SHP77 treated with DMSO at 0.1 percent for 48 hours (cell line): Measurements from ENCODE around the gene EIF2B5.
"Not testable (repeated sequence)": the region's sequence is repeated elsewhere in the genome, so short reads cannot be mapped to it uniquely, and the experiment has no call there.

ENCODE experiments used
- DNase-seq: peaks from one replicate; lab custom pipeline; 2025; lab: John Stamatoyannopoulos, UW

EIF2B5 gene

DNA sequence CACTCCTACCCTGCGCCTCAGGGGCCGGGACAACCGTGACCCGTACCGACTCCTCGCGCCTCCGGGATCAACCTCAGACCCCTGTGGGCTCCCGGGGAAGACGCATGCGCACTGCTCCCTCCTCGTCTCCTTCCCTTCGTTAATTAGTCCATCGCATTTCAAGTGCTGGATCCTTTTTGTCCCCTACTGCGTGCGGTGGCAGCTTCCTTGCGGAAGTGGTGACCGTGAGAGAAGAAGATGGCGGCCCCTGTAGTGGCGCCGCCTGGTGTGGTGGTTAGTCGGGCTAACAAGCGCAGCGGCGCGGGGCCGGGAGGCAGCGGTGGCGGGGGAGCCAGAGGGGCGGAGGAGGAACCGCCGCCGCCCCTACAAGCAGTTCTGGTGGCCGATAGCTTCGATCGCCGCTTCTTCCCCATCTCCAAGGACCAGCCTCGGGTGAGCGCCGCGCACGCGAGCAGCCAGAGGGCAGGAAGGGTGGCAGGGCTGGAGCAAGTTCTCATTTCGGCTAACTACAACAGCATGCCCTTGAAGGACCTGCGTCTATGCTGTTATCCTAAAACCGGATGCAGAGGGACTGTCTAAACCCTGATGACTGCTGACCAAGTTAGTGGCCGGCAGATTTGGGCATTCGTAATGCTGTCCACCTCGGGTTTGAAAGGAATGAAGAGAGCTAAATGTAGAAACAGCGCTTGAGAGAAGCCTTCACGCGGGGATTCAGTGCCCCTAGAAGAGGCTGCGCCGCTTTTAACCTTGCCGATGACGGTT, at the start of gene EIF2B5:
TSS of gene EIF2B5 (plus strand) at position 210 of the 762 bp plus-strand sequence. CDS start at position 238, 28 bp downstream.
- DNase-seq, result peak; percentile 86

DNA sequence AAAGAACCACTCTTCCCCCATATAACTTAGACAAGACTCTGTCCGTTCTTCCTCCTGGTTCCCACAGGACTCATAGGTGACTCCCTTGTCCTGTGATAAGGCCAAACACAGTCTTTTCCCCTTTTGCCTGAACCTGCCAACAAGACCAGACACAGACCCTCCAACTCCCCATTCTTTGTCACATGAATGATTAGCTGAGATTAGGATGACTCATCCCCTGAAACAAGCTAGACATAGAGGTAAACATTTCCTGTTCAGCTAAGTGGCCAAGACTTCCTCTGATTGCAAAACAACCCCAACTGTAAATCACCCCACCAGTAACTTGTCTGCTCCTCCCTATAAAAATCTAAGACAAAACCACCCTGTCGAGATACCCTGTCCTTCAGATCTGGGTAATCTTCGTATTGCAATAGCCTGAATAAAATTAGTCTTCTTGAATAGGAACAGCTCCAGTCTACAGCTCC, 49.7 kb upstream of the EIF2B5 start:
- DNase-seq, result no peak

DNA sequence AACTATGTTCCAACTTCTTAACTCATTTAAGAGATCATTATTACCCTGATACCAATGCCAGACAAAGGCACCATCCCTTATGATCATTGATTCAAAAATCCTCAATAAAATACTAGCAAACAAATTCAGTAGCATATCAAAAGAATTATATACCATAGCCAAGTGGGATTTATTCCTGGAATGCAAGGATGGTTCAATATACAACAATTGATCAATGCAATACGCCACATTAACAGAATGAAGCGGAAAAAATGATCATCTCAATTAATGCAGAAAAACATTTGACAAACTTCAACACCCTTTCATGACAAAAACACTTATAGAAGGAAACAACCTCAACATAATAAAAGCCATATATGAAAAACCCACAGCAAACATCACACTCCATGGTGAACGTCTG, 43.0 kb upstream of the EIF2B5 start:
- DNase-seq, result no peak

DNA sequence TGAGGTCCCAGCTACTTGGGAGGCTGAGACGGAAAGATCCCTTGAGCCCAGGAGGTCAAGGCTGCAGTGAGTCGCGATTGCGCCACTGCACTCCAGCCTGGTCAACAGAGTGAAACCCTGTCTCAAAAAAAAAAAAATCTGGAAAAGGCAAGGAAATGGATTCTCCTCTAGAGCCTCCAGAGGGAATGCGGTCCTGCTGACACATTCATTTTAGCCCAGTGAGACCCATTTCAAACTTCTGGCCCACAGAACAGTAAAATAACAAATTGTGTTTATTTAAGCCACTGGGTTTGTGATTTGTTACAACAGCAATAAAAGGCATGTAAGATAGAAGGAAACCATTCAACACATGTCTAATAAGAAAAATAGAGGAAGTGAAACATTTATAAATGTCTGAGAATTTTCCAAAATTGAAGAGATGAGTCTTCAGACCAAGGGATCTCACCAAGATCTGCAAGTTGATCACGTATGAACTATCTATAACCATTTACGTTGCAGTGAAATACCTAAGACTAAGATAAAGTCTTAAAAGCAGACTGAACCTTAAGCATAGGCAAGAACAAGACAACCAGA, 38.3 kb upstream of the EIF2B5 start, which contains the start of gene HTR3E:
TSS of gene HTR3E (plus strand) at position 254 of the 573 bp plus-strand sequence. CDS start 466 bp downstream, outside the sequence.
- no peak for DNase-seq

DNA sequence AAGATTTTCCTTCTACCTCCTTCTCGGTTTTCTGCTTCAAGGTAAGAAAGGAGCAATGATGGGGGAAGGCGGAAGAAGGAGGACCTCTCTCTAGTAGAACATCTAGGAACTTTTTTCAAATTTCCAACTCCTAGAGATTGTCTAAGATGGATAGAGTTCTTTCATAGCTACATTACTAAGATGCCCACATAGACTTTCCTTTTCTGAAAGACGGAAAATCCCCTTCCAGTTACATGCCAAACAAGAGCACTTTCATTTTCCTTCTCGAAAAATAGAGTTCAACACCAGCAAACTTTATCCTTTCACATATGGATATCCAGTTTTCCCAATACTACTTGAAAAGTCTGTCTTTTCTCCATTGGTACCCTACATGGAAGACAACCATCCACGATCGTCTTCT, 37.6 kb upstream of the EIF2B5 start:
- no peak for DNase-seq

DNA sequence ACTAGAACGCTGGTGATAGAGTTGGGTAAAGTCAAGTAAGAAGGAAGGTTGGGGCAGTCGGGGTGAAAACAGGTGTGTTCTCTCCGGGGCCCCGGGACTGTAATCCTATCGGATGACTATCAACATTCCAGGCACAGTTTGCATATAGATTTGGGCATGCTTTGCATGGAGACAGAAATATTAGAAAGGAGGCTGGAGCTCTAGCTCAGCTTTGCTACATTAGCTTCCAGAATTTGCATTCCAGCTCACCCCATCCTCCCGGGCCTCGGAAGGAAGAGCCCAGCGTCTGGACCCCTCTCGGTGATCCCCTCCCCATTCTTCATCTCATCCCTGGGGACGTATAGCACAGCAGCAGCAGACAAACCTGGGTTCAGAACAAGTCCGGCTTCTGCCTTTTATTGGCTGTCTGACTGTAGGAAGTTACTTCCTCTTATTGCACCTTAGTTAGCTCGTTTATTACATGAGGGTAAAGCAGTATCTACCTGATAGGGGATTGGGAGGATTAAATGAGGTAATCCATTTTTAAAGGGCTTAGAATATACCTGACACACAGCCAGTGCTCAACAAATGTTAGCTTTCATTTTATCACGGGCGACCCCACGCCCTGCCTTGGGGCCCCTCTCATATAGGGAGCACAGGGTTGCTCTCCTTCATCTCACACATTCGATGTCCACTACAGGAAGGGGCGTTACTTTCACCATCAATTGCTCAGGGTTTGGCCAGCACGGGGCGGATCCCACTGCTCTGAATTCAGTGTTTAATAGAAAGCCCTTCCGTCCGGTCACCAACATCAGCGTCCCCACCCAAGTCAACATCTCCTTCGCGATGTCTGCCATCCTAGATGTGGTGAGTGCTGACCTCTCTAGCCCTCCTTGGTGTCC, 35.1 kb upstream of the EIF2B5 start:
- no peak for DNase-seq

DNA sequence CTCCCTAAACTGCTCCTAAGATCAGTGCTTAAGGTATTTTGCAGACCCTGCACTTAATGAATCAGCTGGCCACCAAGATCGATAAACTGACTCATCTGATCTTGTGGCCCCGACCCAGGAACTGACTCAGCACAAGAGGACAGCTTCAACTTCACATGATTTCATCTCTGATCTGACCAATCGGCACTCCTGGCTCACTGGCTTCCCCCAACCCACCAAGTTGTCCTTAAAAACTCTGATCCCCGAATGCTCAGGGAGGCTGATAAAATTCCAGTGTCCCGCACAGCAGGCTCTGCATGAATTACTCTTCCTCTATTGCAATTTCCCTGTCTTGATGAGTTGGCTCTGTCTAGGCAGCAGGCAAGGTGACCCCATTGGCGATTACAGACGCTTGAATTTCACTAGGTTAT, 24.8 kb upstream of the EIF2B5 start:
- DNase-seq, result no peak

DNA sequence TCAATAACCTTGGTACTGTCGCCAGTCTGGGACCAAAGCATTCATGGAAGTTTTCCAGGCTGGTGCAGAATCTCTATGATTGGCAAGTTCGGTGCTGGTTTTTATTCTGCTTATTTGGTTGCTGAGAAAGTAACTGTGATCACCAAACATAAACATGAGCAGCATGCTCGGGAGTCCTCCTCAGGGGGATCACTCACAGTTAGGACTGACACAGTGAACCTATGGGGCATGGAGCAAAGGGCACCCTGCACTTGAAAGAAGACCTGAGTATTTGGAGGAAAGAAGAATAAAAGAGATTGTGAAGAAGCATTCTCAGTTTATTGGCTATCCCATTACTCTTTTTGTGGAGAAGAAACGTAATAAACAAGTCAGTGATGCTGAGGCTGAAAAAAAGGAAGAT, 19.1 kb upstream of the EIF2B5 start:
- DNase-seq, result no peak

DNA sequence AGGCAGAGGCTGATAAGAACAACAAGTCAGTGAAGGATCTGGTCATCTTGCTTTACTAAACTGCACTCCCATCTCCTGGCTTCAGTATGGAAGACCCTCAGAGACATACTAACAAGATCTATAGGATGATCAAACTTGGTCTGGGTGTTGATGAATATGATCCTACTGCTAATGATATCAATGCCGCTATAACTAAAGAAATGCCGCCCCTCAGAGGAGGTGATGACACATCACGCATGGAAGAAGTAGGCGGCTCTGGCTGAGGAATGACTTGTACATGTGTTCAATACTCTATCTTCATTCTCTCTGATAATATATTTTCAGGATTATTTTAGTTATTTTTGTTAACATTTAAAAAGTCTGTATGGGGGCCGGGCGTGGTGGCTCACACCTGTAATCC, 17.5 kb upstream of the EIF2B5 start:
- DNase-seq, result no peak

DNA sequence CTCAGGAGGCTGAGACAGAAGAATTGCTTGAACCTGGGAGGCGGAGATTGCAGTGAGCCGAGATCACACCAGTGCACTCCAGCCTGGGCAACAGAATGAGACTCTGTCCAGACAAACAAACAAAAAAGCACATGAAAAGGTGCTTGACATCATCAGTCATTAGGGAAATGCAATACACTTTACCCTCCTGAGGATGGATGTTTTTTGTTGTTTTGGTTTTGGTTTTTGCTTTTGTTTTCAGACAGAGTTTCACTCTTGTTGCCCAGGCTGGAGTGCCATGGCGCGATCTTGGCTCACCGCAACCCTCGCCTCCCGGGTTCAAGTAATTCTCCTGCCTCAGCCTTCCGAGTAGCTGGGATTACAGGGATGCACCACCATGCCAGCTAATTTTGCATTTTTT, 14.1 kb upstream of the EIF2B5 start:
- DNase-seq, result not testable (repeated sequence)

DNA sequence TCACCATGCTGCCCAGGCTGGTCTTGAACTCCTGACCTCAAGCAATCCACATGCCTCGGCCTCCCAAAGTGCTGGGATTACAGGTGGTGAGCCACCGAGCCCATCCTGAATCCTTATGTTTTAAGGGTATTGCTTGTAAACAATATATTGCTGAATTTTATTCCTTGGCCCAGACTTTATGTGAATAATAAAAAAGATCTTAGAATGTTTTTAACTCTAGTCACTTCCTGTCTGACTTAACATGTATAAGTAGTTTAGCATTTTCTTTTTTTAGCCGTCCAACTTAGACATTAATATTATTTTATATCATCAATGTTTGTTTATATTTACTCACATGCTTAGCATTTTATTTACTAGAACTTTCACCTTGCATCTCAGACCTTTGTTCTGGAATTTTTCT, 9.2 kb upstream of the EIF2B5 start:
- no peak for DNase-seq

DNA sequence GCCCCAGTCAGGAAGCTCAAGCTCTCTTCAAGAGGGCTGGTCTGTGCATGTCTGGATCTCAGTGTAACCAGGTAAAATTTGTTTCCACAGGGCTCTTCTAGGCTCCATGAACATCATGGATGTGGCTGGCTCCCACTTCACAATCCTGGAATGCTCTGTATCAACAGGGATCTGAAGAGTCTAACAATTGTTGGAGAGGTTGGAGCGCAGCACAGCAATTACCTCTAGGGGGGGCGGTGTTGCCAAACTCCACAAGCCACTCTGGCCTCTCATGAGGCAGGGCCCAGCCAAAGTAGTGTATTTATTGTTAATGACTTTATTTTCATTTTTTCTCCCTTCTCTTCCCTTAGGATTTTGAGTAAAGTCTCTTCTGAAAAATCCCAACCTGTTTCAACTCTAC, 6.1 kb upstream of the EIF2B5 start:
- peak; percentile 9 for DNase-seq

DNA sequence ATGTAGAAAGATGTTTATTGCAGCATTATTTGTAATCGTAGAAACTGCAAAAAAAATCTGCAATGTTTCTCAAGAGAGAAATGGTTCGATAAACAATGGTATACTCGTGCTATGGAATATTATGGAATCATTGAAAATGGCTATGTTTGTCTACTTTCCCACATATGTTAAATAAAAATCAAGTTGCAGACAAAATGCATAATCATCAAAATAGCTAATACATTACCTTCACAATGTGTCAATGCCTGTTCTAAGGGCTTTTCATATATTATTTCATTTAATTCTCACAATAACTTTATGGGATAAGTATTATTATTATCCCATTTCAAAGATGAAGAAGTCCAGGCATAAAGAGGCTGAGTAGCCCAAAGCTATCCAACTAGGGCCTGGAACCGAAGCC, 2.2 kb upstream of the EIF2B5 start:
- DNase-seq, result no peak

DNA sequence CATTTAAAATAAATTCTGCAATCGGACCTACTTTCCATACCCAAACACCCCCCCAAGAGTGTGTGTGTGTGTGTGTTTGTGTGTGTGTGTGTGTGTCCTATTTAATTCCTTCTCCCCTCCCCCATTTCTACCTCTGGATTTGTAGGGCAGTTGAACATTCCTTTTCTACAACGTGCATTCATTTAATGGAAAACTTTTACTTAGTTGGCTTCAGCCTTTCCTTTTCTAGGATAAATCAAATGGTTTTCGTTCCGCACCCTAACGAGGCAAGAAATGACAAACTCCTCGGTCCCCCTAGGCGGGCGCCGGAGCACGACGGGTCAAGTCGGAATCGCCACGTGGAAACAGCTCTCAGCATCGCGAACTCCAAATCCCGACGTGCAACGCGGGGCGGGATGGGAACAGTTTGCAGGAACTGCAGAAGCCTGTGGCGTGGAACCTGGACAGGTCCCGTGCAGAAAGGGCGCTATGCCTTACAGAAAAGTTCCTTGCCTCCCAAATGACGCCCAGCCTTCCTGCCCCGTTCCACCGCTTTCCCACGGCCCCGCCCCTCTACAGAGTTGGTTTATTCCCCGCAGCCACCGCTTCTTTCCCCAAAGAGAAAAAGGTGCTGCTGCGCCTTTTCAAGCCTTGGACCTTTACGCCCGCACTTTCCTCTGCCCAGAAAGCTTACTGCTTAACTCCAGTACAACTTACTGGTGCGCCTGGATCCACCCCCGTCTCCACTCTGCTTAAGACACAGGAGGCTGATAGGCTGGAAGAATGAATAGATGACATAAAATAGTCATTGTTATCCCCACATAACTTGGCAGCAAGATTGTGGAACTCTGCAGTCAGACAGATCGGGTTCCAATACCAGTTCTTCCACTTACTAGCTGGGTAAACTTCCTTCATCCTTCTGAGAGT, 1.1 kb upstream of the EIF2B5 start:
- DNase-seq, result peak; percentile 64

DNA sequence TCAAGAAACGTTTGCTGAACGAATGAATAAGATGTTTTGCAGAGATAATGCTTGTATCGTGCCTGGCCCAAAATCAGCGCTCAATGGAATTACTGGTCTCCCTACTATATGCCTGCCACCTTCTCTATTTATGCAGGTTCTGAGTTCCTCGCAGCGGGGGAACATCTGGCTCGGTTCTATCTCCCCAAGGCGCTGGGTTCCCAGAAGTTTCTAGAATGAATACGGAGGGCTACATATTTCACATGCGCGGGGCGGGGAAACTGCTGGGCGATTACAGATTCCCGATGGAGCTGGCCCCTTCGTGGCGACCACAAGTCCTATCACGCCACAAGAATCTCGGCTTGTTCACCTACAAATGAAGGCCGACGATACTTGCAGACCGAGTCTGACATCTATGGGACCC, 411 bp upstream of the EIF2B5 start:
- DNase-seq, result no peak

DNA sequence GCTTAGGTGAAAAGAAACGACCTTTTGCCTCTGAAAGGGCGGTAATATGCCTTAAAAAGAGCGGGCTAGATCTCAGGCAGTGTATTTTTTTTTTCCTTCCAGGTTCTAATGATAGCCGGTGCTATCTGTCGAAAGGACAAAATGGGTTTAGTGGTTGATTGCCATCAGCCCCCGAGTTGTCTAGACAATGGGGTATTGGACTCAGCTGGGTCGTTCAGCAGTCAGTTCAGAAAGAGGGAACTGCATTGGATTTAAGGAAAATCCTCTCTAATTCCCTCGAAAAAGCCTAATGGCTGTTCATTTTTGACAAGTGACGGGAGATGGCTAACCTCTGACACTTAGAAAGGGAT, 728 bp downstream of the EIF2B5 start:
- no peak for DNase-seq

DNA sequence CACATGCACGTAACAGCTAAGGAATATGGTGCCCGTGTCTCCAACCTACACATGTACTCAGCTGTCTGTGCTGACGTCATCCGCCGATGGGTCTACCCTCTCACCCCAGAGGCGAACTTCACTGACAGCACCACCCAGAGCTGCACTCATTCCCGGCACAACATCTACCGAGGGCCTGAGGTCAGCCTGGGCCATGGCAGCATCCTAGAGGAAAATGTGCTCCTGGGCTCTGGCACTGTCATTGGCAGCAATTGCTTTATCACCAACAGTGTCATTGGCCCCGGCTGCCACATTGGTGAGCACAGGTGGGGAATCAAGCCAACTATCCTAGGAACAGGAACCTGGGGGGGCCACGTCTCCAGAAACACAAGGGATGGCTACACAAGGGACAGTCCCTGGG, 5.3 kb downstream of the EIF2B5 start:
- DNase-seq, result no peak

DNA sequence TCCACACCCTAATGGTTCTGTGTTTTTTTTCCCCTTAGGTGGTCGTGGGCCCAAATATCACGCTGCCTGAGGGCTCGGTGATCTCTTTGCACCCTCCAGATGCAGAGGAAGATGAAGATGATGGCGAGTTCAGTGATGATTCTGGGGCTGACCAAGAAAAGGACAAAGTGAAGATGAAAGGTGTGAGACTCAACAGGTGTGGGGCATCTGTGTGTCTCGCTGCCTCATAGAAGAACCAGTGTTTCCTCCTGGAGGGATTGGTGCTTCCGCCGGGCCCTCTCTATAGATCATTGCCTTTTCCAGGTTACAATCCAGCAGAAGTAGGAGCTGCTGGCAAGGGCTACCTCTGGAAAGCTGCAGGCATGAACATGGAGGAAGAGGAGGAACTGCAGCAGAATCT, 7.0 kb downstream of the EIF2B5 start:
- no peak for DNase-seq

DNA sequence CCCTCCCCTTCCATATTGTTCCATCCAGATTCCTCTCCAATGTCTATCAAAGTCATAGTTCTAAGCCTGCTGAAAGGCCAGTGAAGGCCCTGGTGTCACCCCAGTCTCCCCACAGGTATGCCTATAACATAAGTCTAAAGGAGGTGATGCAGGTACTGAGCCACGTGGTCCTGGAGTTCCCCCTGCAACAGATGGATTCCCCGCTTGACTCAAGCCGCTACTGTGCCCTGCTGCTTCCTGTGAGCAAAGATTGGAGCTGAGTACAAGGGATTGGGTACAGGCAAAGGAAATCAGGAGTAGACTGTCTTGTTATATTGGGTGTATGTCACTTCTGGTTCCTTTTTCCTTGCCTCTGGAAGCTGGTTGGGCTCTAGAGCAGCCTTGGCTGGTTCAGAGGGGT, 8.2 kb downstream of the EIF2B5 start:
- no peak for DNase-seq

DNA sequence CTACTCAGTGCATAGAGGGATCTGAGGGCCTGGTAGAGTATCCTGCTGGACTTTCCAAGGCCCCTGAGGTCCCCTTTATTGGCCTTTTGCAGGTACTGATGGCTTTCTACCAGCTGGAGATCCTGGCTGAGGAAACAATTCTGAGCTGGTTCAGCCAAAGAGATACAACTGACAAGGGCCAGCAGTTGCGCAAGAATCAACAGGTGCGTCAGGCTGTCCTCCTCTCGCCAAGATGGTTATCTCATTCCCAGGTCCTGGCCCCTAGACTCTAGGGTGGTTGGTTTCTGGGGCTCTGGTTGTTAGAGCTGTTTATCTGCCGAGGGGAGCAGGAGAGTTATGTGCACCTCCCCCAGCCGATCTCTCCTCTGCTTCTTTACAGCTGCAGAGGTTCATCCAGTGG, 9.3 kb downstream of the EIF2B5 start:
- no peak for DNase-seq

DNA sequence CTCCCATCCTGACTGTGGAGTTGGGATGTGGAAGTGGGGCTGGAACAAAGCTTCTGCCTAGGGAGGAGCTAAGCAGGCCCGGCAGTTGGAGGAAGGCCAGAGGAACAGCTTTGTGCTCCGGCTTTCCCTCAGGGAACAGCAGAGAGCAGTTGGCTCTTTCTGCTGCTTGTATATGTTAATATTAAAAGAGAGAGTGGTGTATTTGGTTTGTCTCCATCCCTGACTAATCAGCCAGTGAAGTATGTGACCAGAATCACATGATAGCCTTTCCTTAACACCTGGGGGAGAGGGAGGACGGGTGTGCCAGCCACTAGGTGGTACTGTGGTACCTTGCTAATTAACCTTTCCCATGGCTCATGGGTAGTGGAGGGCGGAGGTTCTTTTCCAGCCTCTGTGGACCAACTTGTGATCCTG, 10.0 kb downstream of the EIF2B5 start:
- peak; percentile 16 for DNase-seq
